GM23248 (cell line): ENCODE data around the gene ITGB6.

ENCODE experiments used
- EZH2 ChIP-seq: fragments of 200-600 bp; sonication (generic); IDR thresholded peaks from 2 replicates; pipeline ENCODE4 v1.6.1; 2018; ENCODE audit warnings: antibody characterized with exemption, mild to moderate bottlenecking; ENCODE audit not compliant: insufficient read depth, poor library complexity, severe bottlenecking
- EZH2phosphoT487 ChIP-seq: fragments of 200-600 bp; sonication (generic); IDR thresholded peaks from 2 replicates; pipeline ENCODE4 v1.6.1; 2018; ENCODE audit warnings: antibody characterized with exemption, moderate library complexity, mild to moderate bottlenecking, low read depth; ENCODE audit not compliant: insufficient read depth

DNA sequence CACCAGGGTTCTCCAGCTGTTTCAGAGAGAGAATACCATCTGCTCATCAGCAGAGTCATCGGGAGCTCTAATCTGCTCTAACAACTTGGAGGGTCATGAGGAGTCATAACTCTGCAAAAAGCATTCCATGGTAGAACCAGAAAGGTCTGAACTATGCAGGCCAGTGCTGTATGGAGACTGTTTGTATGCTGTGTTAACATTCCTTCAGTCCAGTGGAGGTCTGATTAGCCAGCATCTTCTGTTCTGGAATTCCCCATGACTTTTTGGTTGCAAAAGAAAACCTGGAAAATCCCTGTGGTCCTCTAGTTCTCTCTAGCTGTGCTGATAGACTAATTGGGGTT, 9.4 kb upstream of the ITGB6 start:
- TF ChIP-seq EZH2 (no peak), EZH2phosphoT487 (no peak)
